ENCODE results near the gene GFER. TPM values are rescaled to one million over a fixed set of nuclear protein-coding genes. Genes with fewer than 3 reads are reported as not detected.

Gene GFER
- total and polyA plus RNA-seq, 8 donors: 17.1 to 62.0 (median 25.9) TPM

GRCh38 chr16:1991948-1992703 lies 8.1 kb downstream of the GFER start:
- DNase-seq (peak; percentile 88 to 97 (median 96)), FAIRE-seq (no peak), ATAC-seq (peak; percentile 62 to 83 (median 80))
- Histone ChIP-seq H3K4me3 (peak overlapping the region in 3 of 4 donors; percentile 15 to 39 (median 21)), H3K4me1 (peaks cover 10 to 17% (median 14%) of the 10 kb centered on the region in 3 donors), H3K9me3 (no peaks in the 10 kb centered on the region), H3K36me3 (peaks cover 0 to 2% (median 0%) of the 10 kb centered on the region in 3 donors), H3K27ac (peak overlapping the region in 2 of 4 donors; percentile 37 to 50), H3K27me3 (peaks cover 0 to 11% (median 0%) of the 10 kb centered on the region in 4 donors)
- 11 to 13% methylated on average over 63 to 96 of the region's 96 CpGs for WGBS, 2 donors
- TF ChIP-seq CTCF (IDR thresholded peaks at IDR 0.05): no peak
- intact Hi-C loops (cut with DNase I): no loop called here

- H3K27me3 ChIP-seq: peaks cover 0 to 11% (median 0%) of the 10 kb centered on the region in 4 donors
- FAIRE-seq: no peak
These were observed 8.8 kb downstream of the GFER start for GRCh38 chr16:1992704-1993317.

GRCh38 chr16:1993731-1994131 lies 9.7 kb downstream of the GFER start:
- Histone ChIP-seq H3K9me3 (no peaks in the 10 kb centered on the region), H3K4me1 (peaks cover 10 to 17% (median 14%) of the 10 kb centered on the region in 3 donors), H3K4me3 (no peak overlapping the region), H3K36me3 (peaks cover 0 to 18% (median 6%) of the 10 kb centered on the region in 3 donors), H3K27me3 (peaks cover 0 to 11% (median 0%) of the 10 kb centered on the region in 4 donors), H3K27ac (no peak overlapping the region)
- no peak for TF ChIP-seq CTCF (IDR thresholded peaks at IDR 0.05)
- FAIRE-seq (no peak), ATAC-seq (no peak), DNase-seq (peak in 1 of 6 donors; percentile 56)
- intact Hi-C loops (cut with DNase I): no loop called here
- WGBS, 2 donors: 38 to 62% methylated on average over 2 of the region's 2 CpGs

More at GRCh38 chr16:1992704-1993317, 8.8 kb downstream of the GFER start:
- Histone ChIP-seq H3K9me3 (no peaks in the 10 kb centered on the region), H3K4me3 (no peak overlapping the region), H3K4me1 (peaks cover 10 to 17% (median 14%) of the 10 kb centered on the region in 3 donors), H3K36me3 (peaks cover 0 to 9% (median 0%) of the 10 kb centered on the region in 3 donors), H3K27ac (peak overlapping the region in 1 of 4 donors; percentile 13)
- TF ChIP-seq CTCF (IDR thresholded peaks at IDR 0.05): no peak
- DNase-seq (peak in 2 of 6 donors; percentile 71 to 84), ATAC-seq (no peak)
- intact Hi-C loops (cut with DNase I): no loop called here
- 63 to 65% methylated on average over 45 to 50 of the region's 50 CpGs for WGBS, 2 donors

GRCh38 chr16:1997494-1998359 lies 13.7 kb downstream of the GFER start:
- no peak for TF ChIP-seq CTCF (IDR thresholded peaks at IDR 0.05)
- Histone ChIP-seq H3K27ac (no peak overlapping the region), H3K27me3 (no peaks in the 10 kb centered on the region), H3K4me1 (no peaks in the 10 kb centered on the region), H3K36me3 (peaks cover 19 to 57% (median 32%) of the 10 kb centered on the region in 3 donors), H3K9me3 (no peaks in the 10 kb centered on the region), H3K4me3 (no peak overlapping the region)
- intact Hi-C loops (cut with DNase I): no loop called here
- 87 to 89% methylated on average over 26 of the region's 26 CpGs for WGBS, 2 donors
- ATAC-seq: peak in 1 of 4 donors; percentile 20
- no peak for FAIRE-seq
- DNase-seq: peak in 3 of 6 donors; percentile 33 to 70 (median 49)

All from pancreas (tissue), 10 donors.